ENCODE results near the gene GARIN5B. TPM values are rescaled to one million over a fixed set of nuclear protein-coding genes. Genes with fewer than 3 reads are reported as not detected.

GARIN5B gene
- total and polyA plus RNA-seq, 5 donors from 2014 or later, result not detected

DNA sequence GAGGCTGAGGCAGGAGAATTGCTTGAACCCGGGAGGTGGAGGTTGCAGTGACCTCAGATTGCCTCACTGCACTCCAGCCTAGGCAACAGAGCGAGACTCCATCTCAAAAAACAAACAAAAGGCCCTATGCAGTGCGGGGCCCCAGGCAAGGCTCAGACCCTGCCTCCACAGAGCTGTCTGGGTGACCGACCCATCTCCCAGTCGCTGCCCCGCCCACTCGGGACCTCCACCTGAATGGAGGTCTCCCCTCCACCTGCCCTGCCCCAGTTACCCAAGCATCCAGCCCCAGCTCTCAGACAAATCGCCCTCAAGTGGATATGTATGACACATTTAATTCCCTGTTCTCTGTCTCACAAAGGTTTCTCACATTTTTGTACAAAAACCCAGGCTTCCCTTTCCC lies 2.2 kb upstream of the GARIN5B start:
- H3K4me3 Mint-ChIP-seq, result no peak overlapping the region
- DNase-seq (no peak), ATAC-seq (ENCODE audit: low read depth in 2 of 2) (no peak)
- peaks cover 0 to 2% (median 0%) of the 10 kb centered on the region in 7 donors for H3K9me3 Mint-ChIP-seq
- Histone ChIP-seq H3K4me3 (ENCODE audit: low read depth, low read length) (no peak overlapping the region), H3K36me3 (ENCODE audit: control insufficient read depth, insufficient read depth, low read length) (no peaks in the 10 kb centered on the region), H3K27ac (ENCODE audit: insufficient read depth, low read length, poor library complexity, severe bottlenecking) (no peak overlapping the region), H3K9me3 (ENCODE audit: control insufficient read depth in 2 of 2, low read length in 2 of 2) (no peaks in the 10 kb centered on the region), H3K4me1 (ENCODE audit: control insufficient read depth, insufficient read depth, low read length, poor library complexity, severe bottlenecking) (peaks cover 13% of the 10 kb centered on the region), H3K27me3 (ENCODE audit: control insufficient read depth, insufficient read depth, low read length) (no peaks in the 10 kb centered on the region)
- H3K4me1 Mint-ChIP-seq, result peaks cover 0 to 3% (median 0%) of the 10 kb centered on the region in 4 donors
- H3K36me3 Mint-ChIP-seq, result no peaks in the 10 kb centered on the region
- H3K27me3 Mint-ChIP-seq, result peaks cover 31% of the 10 kb centered on the region
- H3K27ac Mint-ChIP-seq, result no peak overlapping the region

DNA sequence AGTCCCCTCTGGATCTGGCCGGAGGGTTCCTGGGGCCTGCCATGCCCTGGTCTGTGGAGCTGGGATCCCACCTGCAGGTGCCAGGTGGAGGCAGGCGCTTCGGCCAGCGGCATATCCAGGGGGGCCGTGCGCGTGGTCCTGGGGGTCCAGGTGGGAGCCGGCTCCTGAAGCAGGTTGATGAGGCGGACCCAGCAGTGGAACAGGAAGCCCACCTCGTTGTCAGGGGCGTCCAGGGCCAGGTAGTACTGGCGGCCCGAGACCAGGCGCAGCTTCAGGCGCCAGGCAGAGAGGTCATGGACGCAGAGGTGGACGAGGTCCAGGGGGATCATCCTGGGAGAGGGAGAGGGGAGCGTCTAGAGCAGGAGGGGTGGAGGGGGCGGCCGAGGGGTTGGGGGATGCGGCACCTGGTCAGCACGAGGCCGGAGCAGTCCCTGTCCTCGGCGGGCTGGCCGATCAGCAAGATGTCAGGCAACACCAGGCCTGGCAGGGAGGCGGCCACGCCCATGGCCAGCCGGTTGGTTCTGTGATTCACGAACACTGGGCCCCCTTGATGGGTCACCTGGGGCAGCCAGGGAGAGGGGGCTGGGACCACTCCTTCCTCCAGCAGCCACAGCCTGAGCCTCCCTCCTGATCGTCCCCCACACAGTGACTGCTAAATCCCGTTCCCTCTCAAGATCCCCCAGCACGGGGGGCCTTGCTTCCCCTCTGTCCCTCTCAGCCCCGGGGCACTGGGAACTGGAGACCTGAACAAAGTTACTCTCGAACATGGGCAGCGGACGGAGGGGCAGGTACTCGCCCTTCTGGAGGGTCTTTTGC lies 678 bp downstream of the GARIN5B start:
- no peaks in the 10 kb centered on the region for H3K36me3 ChIP-seq (ENCODE audit: control insufficient read depth, insufficient read depth, low read length)
- no peak overlapping the region for H3K4me3 ChIP-seq (ENCODE audit: low read depth, low read length)
- Mint-ChIP-seq H3K36me3 (no peaks in the 10 kb centered on the region), H3K9me3 (peaks cover 0 to 1% (median 0%) of the 10 kb centered on the region in 7 donors), H3K4me3 (no peak overlapping the region), H3K4me1 (no peaks in the 10 kb centered on the region), H3K27ac (no peak overlapping the region), H3K27me3 (peaks cover 12% of the 10 kb centered on the region)
- no peak overlapping the region for H3K27ac ChIP-seq (ENCODE audit: insufficient read depth, low read length, poor library complexity, severe bottlenecking)
- H3K27me3 ChIP-seq (ENCODE audit: control insufficient read depth, insufficient read depth, low read length), result no peaks in the 10 kb centered on the region
- DNase-seq (no peak), ATAC-seq (ENCODE audit: low read depth in 2 of 2) (no peak)
- no peaks in the 10 kb centered on the region for H3K9me3 ChIP-seq (ENCODE audit: control insufficient read depth in 2 of 2, low read length in 2 of 2)
- no peaks in the 10 kb centered on the region for H3K4me1 ChIP-seq (ENCODE audit: control insufficient read depth, insufficient read depth, low read length, poor library complexity, severe bottlenecking)

DNA sequence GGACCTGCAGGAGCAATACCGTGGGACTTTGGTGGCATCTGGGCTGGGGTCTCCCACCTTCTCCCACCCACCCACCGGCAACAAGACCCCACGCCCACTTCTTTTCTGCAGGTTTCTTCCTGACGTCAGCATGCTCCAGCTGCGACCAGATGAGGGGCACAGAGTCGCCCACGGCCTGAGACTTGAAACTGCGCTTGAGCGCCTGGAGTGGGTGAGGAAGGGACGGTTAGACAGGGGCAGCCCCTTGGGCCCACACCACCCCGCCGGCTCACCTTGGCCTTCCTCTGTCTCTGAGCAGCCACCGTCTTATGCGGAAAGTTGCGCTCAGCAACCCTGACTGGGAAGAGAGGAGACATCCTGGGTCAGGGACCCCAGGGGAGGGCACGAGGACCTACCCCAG lies 2.2 kb downstream of the GARIN5B start:
- Mint-ChIP-seq H3K4me3 (no peak overlapping the region), H3K27ac (no peak overlapping the region), H3K27me3 (peaks cover 21% of the 10 kb centered on the region), H3K4me1 (no peaks in the 10 kb centered on the region), H3K9me3 (peaks cover 0 to 1% (median 0%) of the 10 kb centered on the region in 7 donors), H3K36me3 (no peaks in the 10 kb centered on the region)
- ATAC-seq (ENCODE audit: low read depth in 2 of 2) (no peak), DNase-seq (no peak)
- no peak overlapping the region for H3K4me3 ChIP-seq (ENCODE audit: low read depth, low read length)
- no peaks in the 10 kb centered on the region for H3K36me3 ChIP-seq (ENCODE audit: control insufficient read depth, insufficient read depth, low read length)
- H3K27ac ChIP-seq (ENCODE audit: insufficient read depth, low read length, poor library complexity, severe bottlenecking), result no peak overlapping the region
- H3K9me3 ChIP-seq (ENCODE audit: control insufficient read depth in 2 of 2, low read length in 2 of 2), result no peaks in the 10 kb centered on the region
- H3K4me1 ChIP-seq (ENCODE audit: control insufficient read depth, insufficient read depth, low read length, poor library complexity, severe bottlenecking), result no peaks in the 10 kb centered on the region
- H3K27me3 ChIP-seq (ENCODE audit: control insufficient read depth, insufficient read depth, low read length), result no peaks in the 10 kb centered on the region

DNA sequence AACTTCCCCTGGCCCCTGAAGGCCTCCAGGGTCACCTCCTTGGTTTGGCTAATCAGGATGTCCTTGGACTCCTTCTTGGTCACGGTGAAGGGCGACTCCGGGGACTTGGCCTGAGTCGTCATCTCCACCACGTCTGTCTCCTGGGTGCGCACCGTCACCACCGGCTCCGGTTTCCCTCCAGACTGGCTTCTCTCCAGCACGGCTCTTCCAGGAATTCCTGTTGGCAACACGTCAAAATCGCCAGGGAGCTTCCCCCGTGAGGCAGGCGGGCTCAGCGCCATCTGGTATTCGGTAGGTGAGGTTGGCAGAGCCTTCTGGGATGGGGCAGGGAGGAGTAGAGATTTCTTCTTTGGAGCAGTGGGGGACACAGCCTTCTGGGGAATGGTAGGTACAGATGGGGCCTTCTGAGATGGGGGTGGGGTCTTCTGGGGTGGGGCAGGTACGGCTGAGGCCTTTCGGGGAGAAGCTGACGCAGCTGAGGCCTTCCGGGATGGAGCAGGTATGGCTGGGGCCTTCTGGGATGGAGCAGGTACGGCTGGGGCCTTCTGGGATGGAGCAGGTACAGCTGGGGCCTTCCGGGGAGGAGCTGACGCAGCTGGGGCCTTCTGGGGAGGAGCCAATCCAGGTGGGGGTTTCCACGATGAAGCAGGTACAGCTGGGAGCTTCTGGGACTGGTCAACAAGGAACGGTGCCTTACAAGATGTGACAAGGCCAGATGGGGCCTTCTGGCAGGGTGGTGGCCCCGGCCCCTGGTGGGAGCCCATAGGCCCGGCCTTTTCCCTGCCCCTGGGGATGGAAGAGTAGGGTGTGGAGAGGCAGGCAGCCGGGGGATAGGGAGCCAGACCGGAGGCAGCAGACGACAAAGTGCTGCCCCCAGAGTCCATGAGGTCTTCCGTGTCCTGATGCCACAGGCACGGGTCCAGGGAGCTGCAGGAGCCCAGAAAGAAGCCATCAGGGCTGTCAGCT lies 3.8 kb downstream of the GARIN5B start:
- no peaks in the 10 kb centered on the region for H3K9me3 ChIP-seq (ENCODE audit: control insufficient read depth in 2 of 2, low read length in 2 of 2)
- peaks cover 0 to 1% (median 0%) of the 10 kb centered on the region in 7 donors for H3K9me3 Mint-ChIP-seq
- no peak for DNase-seq
- no peak for ATAC-seq (ENCODE audit: low read depth in 2 of 2)
- H3K4me1 Mint-ChIP-seq, result peaks cover 0 to 3% (median under 1%) of the 10 kb centered on the region in 4 donors
- no peaks in the 10 kb centered on the region for H3K36me3 ChIP-seq (ENCODE audit: control insufficient read depth, insufficient read depth, low read length)
- no peak overlapping the region for H3K27ac ChIP-seq (ENCODE audit: insufficient read depth, low read length, poor library complexity, severe bottlenecking)
- H3K27ac Mint-ChIP-seq, result no peak overlapping the region
- H3K4me1 ChIP-seq (ENCODE audit: control insufficient read depth, insufficient read depth, low read length, poor library complexity, severe bottlenecking), result peaks cover 6% of the 10 kb centered on the region
- peaks cover 4% of the 10 kb centered on the region for H3K27me3 ChIP-seq (ENCODE audit: control insufficient read depth, insufficient read depth, low read length)
- H3K4me3 ChIP-seq (ENCODE audit: low read depth, low read length), result no peak overlapping the region
- no peak overlapping the region for H3K4me3 Mint-ChIP-seq
- H3K27me3 Mint-ChIP-seq, result peaks cover 23% of the 10 kb centered on the region
- H3K36me3 Mint-ChIP-seq, result no peaks in the 10 kb centered on the region

DNA sequence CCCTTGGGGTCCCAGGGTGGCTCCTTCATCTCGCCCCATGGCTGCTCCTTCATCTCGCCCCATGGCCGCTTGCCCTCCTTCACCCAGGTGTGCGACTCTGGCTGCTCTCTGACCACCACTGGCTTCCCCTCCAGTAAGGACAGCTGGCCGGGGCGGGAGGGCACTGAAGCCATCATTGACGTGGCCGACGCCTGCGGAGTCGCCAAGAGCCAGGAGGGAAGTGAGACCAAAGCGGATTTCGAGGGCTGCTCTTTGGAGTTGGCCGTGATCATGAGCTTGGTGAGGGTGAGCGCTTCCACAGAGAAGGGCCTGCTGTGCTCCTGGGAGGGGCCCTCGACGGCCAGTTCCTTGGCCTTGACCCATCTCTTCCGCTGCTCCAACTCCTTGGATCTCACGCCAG lies 4.6 kb downstream of the GARIN5B start:
- Mint-ChIP-seq H3K4me3 (peak overlapping the region in 1 of 4 donors; percentile 27), H3K27ac (no peak overlapping the region), H3K36me3 (no peaks in the 10 kb centered on the region), H3K4me1 (peaks cover 0 to 7% (median 2%) of the 10 kb centered on the region in 4 donors), H3K27me3 (peaks cover 28% of the 10 kb centered on the region), H3K9me3 (peaks cover 0 to 1% (median 0%) of the 10 kb centered on the region in 7 donors)
- ATAC-seq (ENCODE audit: low read depth in 2 of 2) (no peak), DNase-seq (no peak)
- Histone ChIP-seq H3K36me3 (ENCODE audit: control insufficient read depth, insufficient read depth, low read length) (no peaks in the 10 kb centered on the region), H3K4me3 (ENCODE audit: low read depth, low read length) (no peak overlapping the region), H3K4me1 (ENCODE audit: control insufficient read depth, insufficient read depth, low read length, poor library complexity, severe bottlenecking) (peaks cover 13% of the 10 kb centered on the region), H3K27ac (ENCODE audit: insufficient read depth, low read length, poor library complexity, severe bottlenecking) (no peak overlapping the region), H3K27me3 (ENCODE audit: control insufficient read depth, insufficient read depth, low read length) (peaks cover 4% of the 10 kb centered on the region), H3K9me3 (ENCODE audit: control insufficient read depth in 2 of 2, low read length in 2 of 2) (no peaks in the 10 kb centered on the region)

DNA sequence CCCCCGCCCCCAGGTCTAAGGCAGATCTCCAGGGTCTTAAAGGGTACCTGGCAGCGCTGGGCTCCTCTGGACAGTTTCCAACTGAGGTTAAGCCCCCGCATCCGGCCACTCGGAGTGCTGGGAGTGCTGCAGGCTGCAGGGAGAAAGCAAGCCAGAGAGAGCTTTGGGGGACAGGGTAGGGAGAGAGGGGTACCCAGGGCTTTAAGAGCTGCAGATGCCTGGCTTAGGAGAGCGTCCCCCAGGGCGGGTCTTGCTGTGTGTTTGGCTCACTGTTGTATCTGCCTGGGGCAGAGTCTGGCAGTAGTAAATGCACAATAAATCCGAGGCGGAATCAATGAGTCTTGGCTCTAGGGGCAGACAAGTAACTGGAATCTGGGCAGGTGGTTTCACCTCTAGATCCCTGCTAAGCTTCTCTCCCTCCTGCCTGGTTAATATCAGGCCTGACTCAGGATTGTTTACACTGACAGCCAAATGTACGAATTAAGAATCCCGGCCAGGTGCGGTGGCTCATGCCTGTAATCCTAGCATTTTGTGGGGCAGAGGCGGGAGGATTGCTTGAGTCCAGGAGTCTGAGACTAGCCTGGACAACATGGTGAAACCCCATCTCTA lies 7.7 kb downstream of the GARIN5B start:
- Histone ChIP-seq H3K9me3 (ENCODE audit: control insufficient read depth in 2 of 2, low read length in 2 of 2) (no peaks in the 10 kb centered on the region), H3K27ac (ENCODE audit: insufficient read depth, low read length, poor library complexity, severe bottlenecking) (no peak overlapping the region), H3K4me3 (ENCODE audit: low read depth, low read length) (no peak overlapping the region), H3K36me3 (ENCODE audit: control insufficient read depth, insufficient read depth, low read length) (no peaks in the 10 kb centered on the region), H3K4me1 (ENCODE audit: control insufficient read depth, insufficient read depth, low read length, poor library complexity, severe bottlenecking) (peaks cover 20% of the 10 kb centered on the region), H3K27me3 (ENCODE audit: control insufficient read depth, insufficient read depth, low read length) (peaks cover 18% of the 10 kb centered on the region)
- H3K4me1 Mint-ChIP-seq, result peaks cover 0 to 29% (median 13%) of the 10 kb centered on the region in 4 donors
- H3K4me3 Mint-ChIP-seq, result peak overlapping the region; percentile 23 to 61 (median 40)
- peaks cover 0 to 3% (median 0%) of the 10 kb centered on the region in 7 donors for H3K9me3 Mint-ChIP-seq
- H3K27ac Mint-ChIP-seq, result peak overlapping the region in 1 of 3 donors; percentile 43
- DNase-seq (no peak), ATAC-seq (ENCODE audit: low read depth in 2 of 2) (no peak)
- peaks cover 60% of the 10 kb centered on the region for H3K27me3 Mint-ChIP-seq
- H3K36me3 Mint-ChIP-seq, result no peaks in the 10 kb centered on the region

DNA sequence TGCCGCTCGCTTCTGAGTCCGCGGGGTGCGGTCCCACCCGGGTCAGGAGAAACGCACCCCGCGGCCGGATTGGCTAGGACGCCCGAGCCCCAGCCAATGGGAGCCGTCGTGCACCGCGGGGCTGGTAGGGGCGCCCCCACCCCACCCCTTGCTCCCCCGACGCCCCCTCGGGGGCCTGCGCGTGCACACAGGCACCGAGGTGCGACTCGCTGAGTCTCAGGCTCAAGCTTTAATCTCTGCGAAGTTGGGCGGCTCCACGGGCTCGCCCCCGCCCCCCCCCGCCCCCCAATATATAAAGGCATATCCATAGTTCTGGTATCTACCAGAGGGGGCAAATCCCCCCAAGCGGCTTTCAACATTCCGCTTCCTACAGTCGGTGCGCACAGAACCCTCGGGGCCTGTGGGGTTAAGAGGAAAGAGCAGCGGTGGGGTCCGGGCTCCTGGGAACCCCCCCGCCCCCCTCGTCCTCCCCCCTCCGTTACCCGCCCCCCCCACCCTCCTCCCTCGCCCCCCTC lies 8.3 kb downstream of the GARIN5B start, which contains the start of gene COX6B2:
Gene COX6B2 (minus strand): TSS at position 22 of the 515 bp plus-strand sequence. CDS start 198 bp downstream, outside the sequence.
- no peak for ATAC-seq (ENCODE audit: low read depth in 2 of 2)
- no peak within 1 kb of the TSS for H3K27ac ChIP-seq (ENCODE audit: insufficient read depth, low read length, poor library complexity, severe bottlenecking)
- Mint-ChIP-seq H3K9me3 (peaks cover 0 to 3% (median 0%) of the 10 kb centered on the region in 7 donors), H3K36me3 (no peaks in the 10 kb centered on the region), H3K4me3 (peak within 1 kb of the TSS; percentile 58 to 81 (median 73)), H3K27me3 (peaks cover 60% of the 10 kb centered on the region), H3K27ac (peak within 1 kb of the TSS in 1 of 3 donors; percentile 43), H3K4me1 (peaks cover 0 to 29% (median 13%) of the 10 kb centered on the region in 4 donors)
- no peaks in the 10 kb centered on the region for H3K9me3 ChIP-seq (ENCODE audit: control insufficient read depth in 2 of 2, low read length in 2 of 2)
- H3K4me1 ChIP-seq (ENCODE audit: control insufficient read depth, insufficient read depth, low read length, poor library complexity, severe bottlenecking), result peaks cover 20% of the 10 kb centered on the region
- H3K27me3 ChIP-seq (ENCODE audit: control insufficient read depth, insufficient read depth, low read length), result peaks cover 18% of the 10 kb centered on the region
- H3K36me3 ChIP-seq (ENCODE audit: control insufficient read depth, insufficient read depth, low read length), result no peaks in the 10 kb centered on the region
- no peak within 1 kb of the TSS for H3K4me3 ChIP-seq (ENCODE audit: low read depth, low read length)
- no peak for DNase-seq

Data from CD4-positive, CD25-positive, alpha-beta regulatory T cell (primary cell).